Eye (tissue), 1 donor: ENCODE results near the gene NT5C3B.
A peak's percentile ranks its signal among the peaks of the same experiment; 100 is the strongest.
"Not testable (repeated sequence)": the region's sequence is repeated elsewhere in the genome, so short reads cannot be mapped to it uniquely, and the experiment has no call there.

ENCODE experiments used
- DNase-seq: peaks from one replicate; pipeline ENCODE4 v3.0.0-alpha.2; 2015

The NT5C3B gene

GRCh38 chr17:41837761-41838538 lies 1.9 kb upstream of the NT5C3B start, which contains the start of gene KLHL10:
TSS of gene KLHL10 (plus strand) at chr17:41837825. CDS start at chr17:41837933, 108 bp downstream.
- no peak for DNase-seq

- no peak for DNase-seq
Observed at GRCh38 chr17:41836550-41837196, 641 bp upstream of the NT5C3B start.

- DNase-seq: peak; percentile 43
Observed at GRCh38 chr17:41835214-41835799, 725 bp downstream of the NT5C3B start.

GRCh38 chr17:41829961-41830360 lies 6.1 kb downstream of the NT5C3B start:
- not testable (repeated sequence) for DNase-seq

- DNase-seq: no peak
Observed at GRCh38 chr17:41825175-41825845, 10.7 kb downstream of the NT5C3B start.

- no peak for DNase-seq
Observed at GRCh38 chr17:41824086-41824485, 11.9 kb downstream of the NT5C3B start.

GRCh38 chr17:41823580-41823979 lies 12.5 kb downstream of the NT5C3B start:
- no peak for DNase-seq

- DNase-seq: no peak
Observed at GRCh38 chr17:41823141-41823524, 12.9 kb downstream of the NT5C3B start.

GRCh38 chr17:41822216-41823140 lies 13.6 kb downstream of the NT5C3B start:
- DNase-seq: no peak

- no peak for DNase-seq
Observed at GRCh38 chr17:41821776-41822175, 14.3 kb downstream of the NT5C3B start.

GRCh38 chr17:41818024-41818423 lies 18.0 kb downstream of the NT5C3B start:
- DNase-seq: no peak

- DNase-seq: no peak
Observed at GRCh38 chr17:41816637-41817320, 19.3 kb downstream of the NT5C3B start.

GRCh38 chr17:41814195-41814594 lies 21.8 kb downstream of the NT5C3B start:
- no peak for DNase-seq

- DNase-seq: no peak
Observed at GRCh38 chr17:41813699-41814124, 22.3 kb downstream of the NT5C3B start.

- no peak for DNase-seq
Observed at GRCh38 chr17:41813152-41813680, 22.8 kb downstream of the NT5C3B start.

GRCh38 chr17:41812381-41813151 lies 23.5 kb downstream of the NT5C3B start, which contains the start of gene FKBP10:
TSS of gene FKBP10 (plus strand) at chr17:41813004. CDS start at chr17:41813035, 31 bp downstream.
- DNase-seq: peak; percentile 96

GRCh38 chr17:41811549-41812380 lies 24.3 kb downstream of the NT5C3B start, which contains the start of gene P3H4:
TSS of gene P3H4 (minus strand) at chr17:41811949. CDS start at chr17:41811915, 34 bp downstream.
- DNase-seq: peak; percentile 95

GRCh38 chr17:41810659-41811548 lies 25.1 kb downstream of the NT5C3B start:
- DNase-seq: no peak
